ENCODE results near the gene SNTB2.

Gene SNTB2

GRCh38 chr16:69340095-69340644, 153.2 kb downstream of the SNTB2 start:
- no peak for DNase-seq (ENCODE audit: low spot score)

GRCh38 chr16:69344171-69344570, 157.2 kb downstream of the SNTB2 start:
- DNase-seq (ENCODE audit: low spot score): peak; percentile 25

- DNase-seq (ENCODE audit: low spot score): no peak
Observed at GRCh38 chr16:69345923-69346322, 159.0 kb downstream of the SNTB2 start.

DNA sequence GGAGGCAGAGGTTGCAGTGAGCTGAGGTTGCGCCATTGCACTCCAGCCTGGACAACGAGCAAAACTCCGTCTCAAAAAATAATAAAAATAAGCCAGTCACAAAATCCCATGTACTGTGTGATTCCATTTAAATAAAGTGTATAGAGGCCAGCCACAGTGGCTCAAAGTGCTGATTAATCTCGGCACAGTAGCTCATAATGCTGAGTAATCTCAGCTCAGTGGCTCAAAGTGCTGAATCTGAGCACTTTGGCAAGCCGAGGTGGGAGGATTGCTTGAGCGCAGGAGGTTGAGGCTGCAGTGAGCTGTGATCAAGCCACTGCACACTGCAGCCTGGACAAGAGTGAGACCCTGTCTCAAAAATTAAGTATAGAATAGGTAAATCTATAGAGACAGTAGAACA, 159.7 kb downstream of the SNTB2 start:
- DNase-seq (ENCODE audit: low spot score): no peak

DNA sequence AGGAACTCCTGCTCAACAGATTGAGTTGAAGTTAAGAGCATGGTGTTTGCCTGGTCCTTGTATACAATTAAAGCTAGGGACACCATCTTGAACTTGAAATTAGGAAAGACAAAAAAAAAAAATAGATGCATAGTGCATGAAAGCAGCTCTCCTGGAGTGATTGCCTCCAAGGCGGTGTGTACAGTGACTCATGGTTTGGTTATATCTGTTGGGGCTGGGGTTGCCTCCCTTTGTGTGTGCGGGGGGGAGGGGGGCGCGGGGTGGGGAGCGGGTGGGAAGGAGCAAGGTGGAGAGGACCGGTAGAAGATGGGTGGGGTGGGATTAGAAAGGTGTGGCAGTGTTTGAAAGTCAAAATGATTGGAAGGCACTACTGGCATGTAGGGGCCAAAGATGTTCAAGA, 161.3 kb downstream of the SNTB2 start:
- no peak for DNase-seq (ENCODE audit: low spot score)

DNA sequence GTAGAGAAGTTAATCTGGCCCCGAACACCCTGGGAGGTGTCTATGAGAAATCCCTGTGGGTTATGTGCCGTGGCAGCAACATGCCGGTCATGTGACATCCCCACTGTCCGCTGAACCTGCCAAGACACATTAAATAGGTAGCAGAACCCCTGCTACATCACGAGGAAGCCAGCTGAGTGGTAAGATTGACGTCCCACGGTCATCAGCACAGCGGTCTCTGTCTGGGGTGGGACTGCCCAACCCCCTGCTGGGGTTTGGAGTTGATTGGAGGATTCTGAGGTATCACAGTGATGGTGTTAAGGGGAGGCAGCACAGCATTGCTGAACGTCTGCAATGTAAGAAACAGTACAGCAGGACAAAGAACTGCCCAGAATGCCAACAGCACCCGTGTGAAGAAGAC, 162.6 kb downstream of the SNTB2 start:
- DNase-seq (ENCODE audit: low spot score): no peak

- DNase-seq (ENCODE audit: low spot score): no peak
Observed at GRCh38 chr16:69350536-69351133, 163.7 kb downstream of the SNTB2 start.

DNA sequence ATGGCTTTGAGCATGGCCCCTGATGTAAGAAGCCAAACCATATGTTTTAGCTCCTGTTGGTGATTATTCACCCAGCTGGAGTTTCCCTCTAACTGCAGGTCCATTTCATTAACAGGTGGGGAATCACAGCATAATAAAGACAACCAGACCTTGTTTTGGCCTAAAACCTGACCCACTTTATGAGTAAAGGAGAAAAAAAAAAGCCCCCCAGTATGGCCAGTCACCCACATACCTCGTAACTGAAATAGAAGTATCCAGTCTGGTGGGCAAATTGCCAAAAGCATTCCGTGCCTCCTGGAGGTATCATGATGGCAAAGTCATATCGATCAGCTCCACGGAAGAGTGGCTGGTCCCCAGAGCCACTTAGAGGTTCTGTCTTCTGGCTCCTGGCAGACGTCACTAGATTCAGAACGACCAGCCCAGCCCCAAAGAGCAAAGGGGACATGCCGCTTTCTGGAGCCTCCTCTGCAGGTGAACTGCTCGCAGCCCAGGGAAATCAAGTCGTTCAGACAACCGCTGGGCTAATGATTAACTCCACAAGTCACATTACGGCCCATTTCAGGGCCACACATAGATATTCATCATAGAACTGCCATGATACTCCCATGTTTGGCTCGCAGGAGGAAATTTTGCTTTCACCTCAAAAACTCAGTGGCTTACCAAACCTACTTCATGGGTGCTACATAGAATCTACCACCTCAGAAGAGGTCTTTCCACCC, 164.5 kb downstream of the SNTB2 start, which contains the start of gene TMED6:
Gene TMED6 (minus strand): TSS at position 478 of the 719 bp plus-strand sequence. CDS start 33 bp downstream, at position 445.
- DNase-seq (ENCODE audit: low spot score): no peak

All from putamen (tissue), 1 donor.